ENCODE results near the gene CEACAM1.
"Not testable (repeated sequence)": the region's sequence is repeated elsewhere in the genome, so short reads cannot be mapped to it uniquely, and the experiment has no call there.

Gene CEACAM1

DNA sequence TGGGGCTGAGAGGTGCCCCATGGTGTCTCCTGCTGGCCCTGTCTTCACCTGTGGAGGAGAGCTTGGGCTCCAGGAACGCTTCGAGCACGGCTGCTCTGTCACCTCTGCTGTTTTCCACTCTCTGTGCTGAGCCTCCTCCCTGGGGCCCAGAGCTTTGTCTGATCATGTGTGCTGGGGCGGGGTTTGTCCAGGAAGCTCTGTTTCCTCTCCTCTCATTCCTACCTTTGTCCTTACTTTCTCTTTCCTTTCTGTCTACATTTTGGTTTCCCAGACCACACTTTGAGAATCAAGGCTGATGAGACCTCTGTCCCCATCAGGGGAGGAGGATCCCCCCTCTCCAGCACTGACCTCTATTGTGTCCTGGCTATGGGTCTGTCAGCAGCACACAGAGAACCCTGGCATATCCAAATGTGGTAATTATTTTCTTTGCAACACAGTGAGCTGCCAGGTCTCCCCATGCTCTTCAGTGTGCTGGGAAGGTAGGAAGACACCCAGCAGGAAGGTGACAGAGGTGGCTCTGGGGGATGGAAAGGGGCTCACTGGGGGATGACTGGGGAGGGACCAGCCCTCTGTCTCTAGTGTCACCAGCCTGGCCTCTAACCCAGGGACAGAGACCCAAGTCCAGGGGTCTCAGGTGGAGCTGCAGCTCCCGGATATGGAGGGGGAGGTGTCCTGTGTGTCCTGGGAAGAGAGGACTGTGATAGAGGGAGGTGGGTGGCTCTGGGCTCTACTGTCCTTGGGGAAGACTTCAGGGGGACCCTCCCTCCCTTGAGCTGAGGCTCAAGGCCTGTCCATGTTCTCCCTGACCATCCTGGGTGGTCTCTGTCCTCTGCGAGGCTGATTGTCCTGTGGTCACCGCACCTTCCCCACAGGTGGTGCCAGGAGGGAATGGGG is at the start of gene CEACAM1:
Gene CEACAM1, minus strand, starts transcription at position 128 of the 894 bp plus-strand sequence. Its CDS starts 107 bp downstream, at position 21.
- no peak for DNase-seq

GRCh38 chr19:42577016-42577415 is 48.7 kb upstream of the CEACAM1 start:
- DNase-seq: no peak

DNA sequence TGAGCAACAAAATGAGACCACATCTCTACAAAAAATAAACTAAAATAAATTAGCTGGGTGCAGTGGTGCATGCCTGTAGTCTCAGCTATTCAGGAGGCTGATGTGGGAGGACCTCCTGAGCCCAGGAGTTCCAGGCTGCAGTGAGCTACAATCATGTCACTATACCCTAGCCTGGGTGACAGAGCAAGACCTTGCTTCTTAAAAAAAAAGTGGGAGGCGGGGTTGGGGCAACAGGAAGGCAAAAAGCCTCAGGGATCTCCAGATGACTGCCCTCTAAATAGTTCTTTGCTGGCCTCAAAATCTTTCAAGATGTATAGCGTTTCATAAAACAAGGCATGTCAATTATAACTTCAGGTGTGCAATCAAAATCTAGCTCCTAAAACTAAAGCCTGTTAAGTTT is 48.0 kb upstream of the CEACAM1 start:
- DNase-seq: no peak

GRCh38 chr19:42573642-42574041 is 45.4 kb upstream of the CEACAM1 start:
- no peak for DNase-seq

GRCh38 chr19:42571116-42571515 is 42.8 kb upstream of the CEACAM1 start:
- no peak for DNase-seq

- DNase-seq: no peak
These were observed 40.9 kb upstream of the CEACAM1 start for GRCh38 chr19:42569193-42569592.

DNA sequence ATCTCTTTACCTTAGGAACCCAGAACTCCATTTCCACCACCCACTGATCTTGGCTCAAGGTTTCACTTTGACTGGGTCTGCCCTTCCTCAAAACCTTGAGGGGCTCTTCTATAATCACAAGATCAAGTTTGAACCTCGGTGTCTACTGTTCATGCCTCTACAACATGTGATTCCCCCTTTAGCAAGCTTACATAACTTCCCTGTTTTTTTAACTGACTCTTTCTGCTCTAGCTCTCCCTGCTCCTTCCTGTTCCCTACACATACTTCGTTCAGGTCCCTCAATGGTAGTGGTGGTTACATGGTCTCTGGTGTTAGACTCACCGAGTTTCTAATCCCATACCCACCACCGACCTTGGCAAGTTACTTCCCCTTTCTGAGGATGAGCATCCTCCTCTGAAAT is 39.7 kb upstream of the CEACAM1 start:
- no peak for DNase-seq

GRCh38 chr19:42567567-42567966 is 39.3 kb upstream of the CEACAM1 start:
- no peak for DNase-seq

GRCh38 chr19:42563352-42564210 is 35.3 kb upstream of the CEACAM1 start:
- DNase-seq: peak in 1 of 2 experiments; percentile 41

- no peak for DNase-seq
These were observed 33.2 kb upstream of the CEACAM1 start for GRCh38 chr19:42561512-42561911.

DNA sequence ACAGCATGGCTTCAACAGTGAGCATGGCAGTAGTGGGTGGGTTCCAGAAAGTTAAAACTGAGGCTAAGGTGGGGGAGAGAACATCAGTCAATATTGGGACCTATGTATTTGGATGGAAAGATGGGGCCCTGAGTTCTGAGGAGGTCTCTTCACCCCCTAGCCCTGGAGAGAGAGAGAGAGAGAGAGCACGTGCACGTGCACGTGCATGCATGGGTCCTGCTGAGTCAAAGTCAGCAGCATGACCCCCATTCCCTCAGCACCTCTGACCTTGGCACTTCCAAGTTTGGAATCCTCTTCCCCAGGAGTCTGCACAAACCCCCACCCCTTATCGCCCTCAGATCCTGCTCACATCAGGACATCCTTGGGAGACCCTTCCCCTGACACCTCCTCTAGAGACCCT is 32.5 kb upstream of the CEACAM1 start:
- DNase-seq: no peak

DNA sequence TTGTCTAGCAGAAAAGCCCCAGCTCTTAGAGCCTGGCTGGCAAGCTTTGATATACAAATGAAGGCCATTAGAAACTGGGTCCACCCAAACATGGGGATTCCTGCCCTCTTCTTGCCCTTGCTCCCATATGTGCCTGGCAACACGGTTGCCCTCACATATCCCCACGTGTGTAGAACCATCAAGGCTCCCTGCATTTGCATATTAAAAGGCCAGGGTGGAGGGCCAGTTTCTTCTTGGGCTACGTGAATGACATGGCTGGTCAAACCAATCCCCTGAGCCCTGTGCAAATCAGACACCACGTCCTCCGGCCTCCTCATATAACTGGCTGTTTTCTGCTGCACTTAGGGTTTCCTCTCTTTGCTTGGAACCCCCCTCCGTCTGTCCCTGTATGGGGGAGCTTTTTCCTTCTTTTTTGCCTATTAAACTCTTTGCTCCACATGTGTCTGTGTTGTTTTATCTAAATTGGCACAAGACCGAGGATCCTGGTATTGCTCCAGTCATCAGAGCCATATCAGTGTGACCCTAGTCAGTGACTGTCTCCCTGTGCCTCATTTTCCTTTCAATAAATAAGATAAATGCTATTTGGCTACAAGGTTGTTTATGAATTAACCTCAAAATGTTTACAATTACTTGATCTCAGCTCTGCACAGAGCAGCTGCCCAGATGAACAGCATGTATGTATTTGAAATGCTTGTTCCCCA is 30.3 kb upstream of the CEACAM1 start:
- DNase-seq: no peak

DNA sequence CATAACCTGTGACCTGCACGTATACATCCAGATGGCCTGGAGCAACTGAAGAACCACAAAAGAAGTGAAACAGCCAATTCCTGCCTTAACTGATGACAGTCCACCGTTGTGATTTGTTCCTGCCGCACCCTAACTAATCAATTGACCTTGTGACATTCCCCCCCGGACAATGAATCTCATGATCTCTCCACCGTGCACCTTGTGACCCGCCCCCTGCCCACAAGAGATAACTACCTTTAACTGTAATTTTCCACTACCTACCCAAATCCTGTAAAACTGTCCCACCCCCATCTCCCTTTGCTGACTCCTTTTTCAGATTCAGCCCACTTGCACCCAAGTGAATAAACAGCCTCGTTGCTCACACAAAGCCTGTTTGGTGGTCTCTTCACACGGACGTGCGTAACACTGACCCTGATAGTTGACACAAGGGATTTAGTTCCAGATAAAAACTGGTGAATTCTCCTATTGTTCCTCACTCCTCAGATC is 29.1 kb upstream of the CEACAM1 start:
- not testable (repeated sequence) for DNase-seq

DNA sequence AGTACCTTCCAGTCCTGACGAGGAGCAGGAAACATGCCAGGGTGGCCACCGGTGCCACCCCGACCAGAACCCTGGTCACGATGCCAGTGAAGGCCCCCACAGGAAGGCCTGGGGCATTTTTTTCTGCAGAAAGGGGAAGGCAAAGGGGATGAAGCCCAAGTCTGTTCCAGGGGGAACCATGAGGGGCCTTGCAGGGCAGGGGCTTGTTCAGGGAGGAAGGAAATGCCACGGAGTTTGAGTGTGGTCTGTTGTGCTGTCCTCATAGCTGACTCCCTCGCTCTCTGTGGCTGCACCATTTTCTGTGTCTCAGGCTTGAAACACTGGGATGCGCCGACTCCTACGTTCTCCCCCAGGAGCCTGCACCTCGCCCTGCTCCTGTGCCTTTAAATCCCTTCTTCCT is 27.5 kb upstream of the CEACAM1 start:
- DNase-seq: no peak

DNA sequence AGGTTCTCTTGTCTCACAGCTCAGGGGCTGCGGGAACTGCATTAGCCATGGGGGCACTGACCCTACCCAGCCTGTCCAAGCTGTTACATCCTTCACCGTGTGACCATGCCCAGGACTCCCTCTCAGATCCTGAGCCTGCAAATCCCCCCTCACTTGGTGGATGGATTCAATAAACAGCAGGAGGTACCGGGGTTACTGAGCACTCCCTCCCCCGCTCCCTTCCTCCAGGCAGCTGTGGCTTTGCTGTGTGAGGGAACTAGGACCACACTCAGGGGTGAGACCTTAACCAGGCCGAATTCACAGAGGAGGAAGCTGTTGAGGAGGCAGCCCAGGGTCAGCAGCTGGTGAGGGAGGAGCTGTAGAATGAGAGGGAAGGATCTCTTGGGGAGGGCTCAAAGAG is 27.0 kb upstream of the CEACAM1 start:
- DNase-seq: no peak

DNA sequence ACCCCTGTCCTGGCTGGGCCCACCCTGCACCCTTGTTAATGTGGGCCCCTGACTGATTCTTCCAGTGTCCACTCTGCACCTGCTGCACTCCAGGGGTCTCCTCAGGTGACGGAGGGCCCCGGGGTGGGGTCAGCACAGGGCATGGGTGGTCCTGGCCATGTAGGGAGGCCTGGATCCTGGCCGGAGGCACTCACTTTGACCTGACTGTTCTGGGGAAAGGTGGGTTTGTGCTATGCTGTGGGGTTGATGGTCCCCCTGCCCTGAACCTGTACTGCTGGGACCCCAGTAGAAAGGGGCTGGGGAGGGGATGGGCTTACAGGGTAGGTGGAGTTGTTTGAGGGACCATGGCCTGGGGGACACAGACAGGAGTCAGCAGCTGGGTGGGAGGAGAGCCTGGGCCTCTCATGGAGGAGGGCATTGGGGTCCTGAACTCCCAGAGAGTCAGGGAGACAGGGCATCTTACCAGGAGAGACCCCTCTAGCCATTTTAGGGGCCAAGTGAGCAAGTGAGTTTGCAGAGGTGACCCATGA is 25.8 kb upstream of the CEACAM1 start:
- DNase-seq: no peak

DNA sequence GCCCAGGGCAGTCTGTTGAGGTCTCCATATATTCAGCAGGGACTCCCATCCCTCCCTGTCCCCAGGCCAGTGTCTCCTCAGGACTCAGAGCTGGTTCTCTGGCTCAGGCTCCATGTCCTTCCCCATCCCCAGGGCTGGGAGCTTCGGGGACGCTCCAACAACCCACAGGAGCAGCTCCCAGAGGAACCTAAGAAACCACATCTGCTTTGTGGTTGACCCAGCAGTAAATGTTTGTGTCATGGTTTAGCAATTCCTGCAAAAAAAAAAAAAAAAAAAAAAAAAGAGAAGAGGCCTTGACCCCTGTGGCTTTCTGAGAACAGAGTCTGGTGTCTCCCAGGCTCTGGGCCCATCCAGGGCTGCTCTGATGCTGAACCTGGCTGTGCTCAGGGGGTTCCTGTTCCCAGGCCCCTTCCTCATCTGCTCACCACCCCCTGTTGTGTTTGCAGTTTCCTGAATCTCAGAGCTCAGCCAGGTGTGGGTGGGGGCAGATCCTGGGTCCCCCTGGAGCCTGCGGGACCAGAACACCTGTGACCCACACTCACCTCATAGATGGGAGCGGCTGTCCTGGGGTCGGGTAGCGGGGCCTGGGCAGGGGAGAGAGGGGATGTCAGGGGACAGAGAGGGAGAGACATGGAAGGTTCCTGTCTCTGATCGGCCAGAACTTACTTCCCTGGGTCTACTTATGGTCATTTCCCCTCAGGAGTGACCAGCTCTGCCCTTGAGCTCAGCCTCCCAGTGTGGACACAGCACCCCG is 25.2 kb upstream of the CEACAM1 start:
- DNase-seq: no peak

- no peak for DNase-seq
These were observed 24.1 kb upstream of the CEACAM1 start for GRCh38 chr19:42552086-42553065.

DNA sequence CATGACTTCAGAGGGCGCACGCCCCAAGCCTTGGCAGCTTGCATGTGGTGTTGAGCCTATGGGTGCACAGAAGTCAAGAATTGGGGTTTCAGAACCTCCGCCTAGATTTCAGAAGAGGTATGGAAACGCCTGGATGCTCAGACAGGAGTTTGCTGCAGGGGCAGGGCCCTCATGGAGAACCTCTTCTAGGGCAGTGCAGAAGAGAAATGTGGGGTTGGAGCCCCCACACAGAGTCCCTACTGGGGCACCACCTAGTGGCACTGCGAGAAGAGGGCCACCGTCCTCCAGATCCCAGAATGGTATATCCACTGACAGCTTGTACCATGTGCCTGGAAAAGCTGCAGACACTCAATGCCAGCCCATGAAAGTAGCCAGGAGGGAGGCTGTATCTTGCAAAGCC is 22.2 kb upstream of the CEACAM1 start:
- DNase-seq: not testable (repeated sequence)

- not testable (repeated sequence) for DNase-seq
These were observed 20.8 kb upstream of the CEACAM1 start for GRCh38 chr19:42549067-42549466.

- DNase-seq: no peak
These were observed 20.3 kb upstream of the CEACAM1 start for GRCh38 chr19:42548552-42548951.
